Heart left ventricle (tissue), 13 donors: ENCODE measurements around the gene SGF29.

Source experiments
- CTCF ChIP-seq, 12 donors: fragments of 200-600 bp; sonication (generic) in 4 of 12; IDR thresholded peaks; one replicate each; pipeline versions ENCODE4 v1.5.0 to v1.8.0; 2018 to 2022; ENCODE audit warnings: antibody characterized with exemption in 12 of 12, mild to moderate bottlenecking in 5 of 12
- POLR2A ChIP-seq, 2 donors: fragments of 450-650 bp; IDR thresholded peaks; one replicate each; pipeline ENCODE4 v1.6.1; 2017; ENCODE audit warnings: antibody characterized with exemption in 2 of 2, mild to moderate bottlenecking in 2 of 2, moderate library complexity in 2 of 2
- donor health status: ischemic (EF 13 %, LVEDD 7.1; RV severe dilation, severe dysfunction).
- donor health status: DM: no; HTN: yes; CAD: no.
- donor health status: DM: no; HTN: no; CAD: no.
- donor health status: ischemic (EF 25% LVEDD 6.9; RV normal size, moderate dysfunction).
- donor health status: ischemic (EF 25% LVEDD 5.7; RV mildly dilated, moderate dysfunction).
- donor health status: ischemic (EF 35%, LVEDD 5.7; RV mildly dilated, moderate dysfunction).
- donor health status: nonischemic (EF 11% LVEDD 7.7; RV severe dilation, severe dysfunction).
- donor health status: DM: yes; HTN: yes; CAD: no.
- donor health status: PGD.
- donor health status: ischemic (EF 29% LVEDD 5.4; RV normal size, mild dysfunction).
- donor health status: nonischemic (EF 23%, LVEDD 6.1; RV moderate dilation, normal function).

GRCh38 chr16:28561557-28562187 is 8.0 kb downstream of the SGF29 start:
- TF ChIP-seq CTCF (IDR thresholded peaks at IDR 0.05) (no peak), POLR2A (IDR thresholded peaks at IDR 0.05) (no peak)
